Kidney (tissue), 14 donors: ENCODE measurements around the gene ATP5F1D. TPM values are rescaled to one million over a fixed set of nuclear protein-coding genes. Genes with fewer than 3 reads are reported as not detected.
A peak's percentile ranks its signal among the peaks of the same experiment; 100 is the strongest.

ENCODE experiments used
- DNase-seq, 5 donors: peaks; one replicate each; pipeline ENCODE4 v3.0.0-alpha.2; 2013 to 2020
- FAIRE-seq: peaks from 2 replicates; lab custom pipeline; 2012; peaks lifted over from hg19 to GRCh38; lab: Jason Lieb, UNC
- H3K27ac ChIP-seq, 2 donors: one replicate each; pipeline ENCODE4 v1.7.0; 2013; ENCODE audit warnings: low read depth in 2 of 2, low read length in 2 of 2, inconsistent platforms in 1 of 2
- H3K27me3 ChIP-seq: one replicate; pipeline ENCODE4 v1.7.1; 2013; ENCODE audit warnings: low read length, inconsistent platforms; ENCODE audit not compliant: control insufficient read depth, insufficient read depth
- H3K36me3 ChIP-seq, 3 donors: one replicate each; pipeline versions ENCODE4 v1.7.0 to v1.7.1; 2013; ENCODE audit warnings: low read length in 3 of 3, control low read depth in 1 of 3, inconsistent platforms in 1 of 3; ENCODE audit not compliant: insufficient read depth in 3 of 3, control insufficient read depth in 2 of 3
- H3K4me1 ChIP-seq, 3 donors: one replicate each; pipeline versions ENCODE4 v1.7.0 to v1.7.1; 2013; ENCODE audit warnings: low read length in 3 of 3, inconsistent platforms in 1 of 3, low read depth in 1 of 3; ENCODE audit not compliant: control insufficient read depth in 2 of 3, insufficient read depth in 2 of 3
- H3K4me3 ChIP-seq, 3 donors: one replicate each; pipeline versions ENCODE4 v1.7.0 to v1.8.1; 2013; ENCODE audit warnings: low read length in 3 of 3, control low read depth in 1 of 3, inconsistent platforms in 1 of 3
- H3K9ac ChIP-seq, 3 donors: one replicate each; pipeline versions ENCODE4 v1.7.0 to v1.7.1; 2013; ENCODE audit warnings: low read length in 3 of 3, control low read depth in 1 of 3, inconsistent platforms in 1 of 3
- H3K9me3 ChIP-seq, 3 donors: one replicate each; pipeline versions ENCODE4 v1.7.0 to v1.7.1; 2013; ENCODE audit warnings: low read length in 3 of 3, control low read depth in 1 of 3, inconsistent platforms in 1 of 3; ENCODE audit not compliant: control insufficient read depth in 2 of 3, insufficient read depth in 1 of 3
- intact Hi-C: fragments of 100-400 bp; cut with DNase I; formaldehyde crosslinking; loops from one replicate; pipeline ENCODE4 v1.11.1; 2022
- polyA plus RNA-seq: library from polyadenylated mRNA; stranded (reverse); fragments of 350-450 nt; fragmentation: Illumina TruSeq; extraction: RNeasy Lipid Tissue Mini Kit (QIAGEN cat#74804); gene quantifications from one replicate; pipeline ENCODE4 v1.2.3, GENCODE V29; 2014; ENCODE audit warnings: low read depth, low replicate concordance; ENCODE audit not compliant: insufficient read depth
- total RNA-seq: library from RNA; stranded (reverse); fragmentation: NEBNext Ultra II Directional; extraction: Animal tissue kit (Norgen Biotek cat#: 25700); gene quantifications from one replicate; pipeline ENCODE4 v1.2.1, GENCODE V29; 2021
- TF ChIP-seq, protein P1 (sequence below): IDR thresholded peaks from 3 replicates; pipeline ENCODE4 v1.5.1; 2012; ENCODE audit warnings: mild to moderate bottlenecking, moderate library complexity, borderline replicate concordance; ENCODE audit not compliant: insufficient read depth; ENCODE audit errors: extremely low read depth
- donor health status: control.
- donor health status: control.
- donor health status: control.
- donor health status: control.
- donor health status: control.
- donor health status: DM: yes; HTN: yes; CAD: no.
- donor health status: Normal renal cell carcinoma (clear cell type).

ATP5F1D gene
- total and polyA plus RNA-seq, 2 donors from 2014 or later, result 183 to 641 TPM

DNA sequence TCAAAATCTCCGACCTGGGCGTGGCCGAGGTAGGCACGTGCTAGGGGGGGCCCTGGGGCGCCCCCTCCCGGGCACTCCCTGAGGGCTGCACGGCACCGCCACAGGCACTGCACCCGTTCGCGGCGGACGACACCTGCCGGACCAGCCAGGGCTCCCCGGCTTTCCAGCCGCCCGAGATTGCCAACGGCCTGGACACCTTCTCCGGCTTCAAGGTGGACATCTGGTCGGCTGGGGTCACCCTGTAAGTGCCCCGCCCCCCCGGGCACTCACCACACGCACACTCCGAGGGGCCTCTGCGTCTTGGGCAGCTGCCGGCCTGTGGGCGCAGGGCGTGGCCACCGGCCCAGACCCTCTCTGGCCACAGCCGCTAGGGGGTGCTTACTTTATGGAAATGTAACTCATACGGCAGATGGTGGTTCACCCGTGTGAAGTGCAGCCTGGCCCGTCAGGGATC lies 21.0 kb upstream of the ATP5F1D start:
- intact Hi-C loops, result no loop called here
- Histone ChIP-seq H3K4me1 (peaks cover 0 to 21% (median 10%) of the 10 kb centered on the region in 3 donors), H3K9me3 (no peaks in the 10 kb centered on the region), H3K9ac (no peak overlapping the region), H3K4me3 (no peak overlapping the region), H3K27ac (no peak overlapping the region), H3K36me3 (peaks cover 0 to 13% (median 0%) of the 10 kb centered on the region in 3 donors), H3K27me3 (no peaks in the 10 kb centered on the region)
- TF ChIP-seq, protein P1, sequence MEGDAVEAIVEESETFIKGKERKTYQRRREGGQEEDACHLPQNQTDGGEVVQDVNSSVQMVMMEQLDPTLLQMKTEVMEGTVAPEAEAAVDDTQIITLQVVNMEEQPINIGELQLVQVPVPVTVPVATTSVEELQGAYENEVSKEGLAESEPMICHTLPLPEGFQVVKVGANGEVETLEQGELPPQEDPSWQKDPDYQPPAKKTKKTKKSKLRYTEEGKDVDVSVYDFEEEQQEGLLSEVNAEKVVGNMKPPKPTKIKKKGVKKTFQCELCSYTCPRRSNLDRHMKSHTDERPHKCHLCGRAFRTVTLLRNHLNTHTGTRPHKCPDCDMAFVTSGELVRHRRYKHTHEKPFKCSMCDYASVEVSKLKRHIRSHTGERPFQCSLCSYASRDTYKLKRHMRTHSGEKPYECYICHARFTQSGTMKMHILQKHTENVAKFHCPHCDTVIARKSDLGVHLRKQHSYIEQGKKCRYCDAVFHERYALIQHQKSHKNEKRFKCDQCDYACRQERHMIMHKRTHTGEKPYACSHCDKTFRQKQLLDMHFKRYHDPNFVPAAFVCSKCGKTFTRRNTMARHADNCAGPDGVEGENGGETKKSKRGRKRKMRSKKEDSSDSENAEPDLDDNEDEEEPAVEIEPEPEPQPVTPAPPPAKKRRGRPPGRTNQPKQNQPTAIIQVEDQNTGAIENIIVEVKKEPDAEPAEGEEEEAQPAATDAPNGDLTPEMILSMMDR, result no peak
- no peak for DNase-seq
- FAIRE-seq, result no peak

DNA sequence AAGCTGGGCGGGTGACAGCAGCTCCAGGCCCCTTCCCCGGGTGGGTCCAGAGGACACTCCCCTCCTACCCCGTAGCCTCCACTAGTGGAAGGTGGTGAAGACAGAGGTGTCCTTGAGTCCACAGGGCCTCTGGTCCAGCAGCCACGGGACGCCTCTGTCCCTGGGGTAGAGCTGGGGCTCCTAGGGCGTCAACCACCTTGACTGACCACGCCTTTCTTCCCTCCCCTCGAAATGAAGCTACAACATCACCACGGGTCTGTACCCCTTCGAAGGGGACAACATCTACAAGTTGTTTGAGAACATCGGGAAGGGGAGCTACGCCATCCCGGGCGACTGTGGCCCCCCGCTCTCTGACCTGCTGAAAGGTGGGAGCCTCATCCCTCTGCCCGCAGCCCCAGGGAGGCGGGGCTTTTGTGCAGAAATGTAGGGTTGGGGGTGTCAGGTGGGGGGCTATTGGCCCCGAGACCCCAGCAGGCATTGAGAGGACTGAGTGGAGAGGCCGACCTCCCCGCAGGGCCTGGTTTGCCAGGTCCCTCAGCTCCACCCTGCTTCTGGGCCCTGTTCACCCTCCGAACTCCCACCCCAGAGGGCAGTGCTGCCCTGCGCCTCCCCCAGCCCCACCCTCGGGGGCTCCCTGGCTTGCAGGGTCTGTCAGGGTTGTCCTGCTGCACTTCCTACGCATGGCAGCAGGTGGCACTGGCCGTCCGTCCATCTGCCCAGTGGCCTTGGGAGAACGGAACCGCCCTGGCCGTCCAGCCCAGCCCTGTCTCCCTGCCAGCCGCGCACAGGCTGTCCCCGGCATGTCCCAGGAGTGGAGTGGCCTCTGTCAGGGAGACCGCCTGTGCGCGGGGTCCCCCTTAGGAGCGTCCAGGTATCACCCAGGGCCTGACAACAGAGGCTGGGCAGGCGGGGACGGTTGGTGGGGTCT lies 20.3 kb upstream of the ATP5F1D start:
- no peak overlapping the region for H3K4me3 ChIP-seq
- H3K27me3 ChIP-seq, result no peaks in the 10 kb centered on the region
- DNase-seq, result peak in 3 of 5 donors; percentile 40 to 68 (median 65)
- H3K4me1 ChIP-seq, result peaks cover 0 to 19% (median 5%) of the 10 kb centered on the region in 3 donors
- intact Hi-C loops, result no loop called here
- no peaks in the 10 kb centered on the region for H3K9me3 ChIP-seq
- peaks cover 0 to 13% (median 0%) of the 10 kb centered on the region in 3 donors for H3K36me3 ChIP-seq
- no peak for FAIRE-seq
- H3K9ac ChIP-seq, result no peak overlapping the region
- TF ChIP-seq, protein P1, result peak; percentile 65
- peak overlapping the region in 1 of 2 donors; percentile 22 for H3K27ac ChIP-seq

DNA sequence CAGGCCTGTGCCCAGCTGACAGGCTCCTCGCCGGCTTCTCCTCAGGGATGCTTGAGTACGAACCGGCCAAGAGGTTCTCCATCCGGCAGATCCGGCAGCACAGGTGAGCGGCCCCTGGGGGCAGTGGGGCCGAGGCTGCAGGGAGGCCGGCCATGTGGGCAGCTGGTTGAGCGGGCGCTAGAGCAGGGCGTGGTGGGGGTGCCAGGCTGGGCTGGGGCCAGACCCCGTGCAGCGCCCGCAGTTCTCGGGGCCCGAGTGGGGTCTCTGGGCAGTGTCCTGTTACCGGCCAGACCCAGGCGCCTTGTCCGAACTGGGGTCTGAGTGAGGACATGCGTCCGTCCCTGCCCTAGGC lies 19.7 kb upstream of the ATP5F1D start:
- H3K9ac ChIP-seq, result no peak overlapping the region
- peaks cover 0 to 11% (median 0%) of the 10 kb centered on the region in 3 donors for H3K36me3 ChIP-seq
- no peaks in the 10 kb centered on the region for H3K9me3 ChIP-seq
- no peak for FAIRE-seq
- H3K4me3 ChIP-seq, result no peak overlapping the region
- H3K4me1 ChIP-seq, result peaks cover 0 to 15% (median 5%) of the 10 kb centered on the region in 3 donors
- no peaks in the 10 kb centered on the region for H3K27me3 ChIP-seq
- H3K27ac ChIP-seq, result peak overlapping the region in 1 of 2 donors; percentile 22
- TF ChIP-seq, protein P1, result no peak
- no peak for DNase-seq
- intact Hi-C loops, result no loop called here
